Ishikawa (cell line): Measurements from ENCODE around the gene TSPAN5.

Source experiments
- CEBPB ChIP-seq: IDR thresholded peaks from 2 replicates; pipeline ENCODE4 v1.6.1; 2012
- EGR1 ChIP-seq: IDR thresholded peaks from 2 replicates; pipeline ENCODE4 v1.6.1; 2012
- EP300 ChIP-seq: IDR thresholded peaks from 2 replicates; pipeline ENCODE4 v1.6.1; 2012; ENCODE audit warnings: borderline replicate concordance
- FOXM1 ChIP-seq: IDR thresholded peaks from 2 replicates; pipeline ENCODE4 v1.6.1; 2012; ENCODE audit warnings: low read depth, borderline replicate concordance
- MAX ChIP-seq: IDR thresholded peaks from 2 replicates; pipeline ENCODE4 v1.6.1; 2012
- NFIC ChIP-seq: IDR thresholded peaks from 2 replicates; pipeline ENCODE4 v1.6.1; 2012
- RAD21 ChIP-seq: IDR thresholded peaks from 2 replicates; pipeline ENCODE4 v1.6.1; 2012; ENCODE audit warnings: low read depth
- REST ChIP-seq: IDR thresholded peaks from 2 replicates; pipeline ENCODE4 v1.6.1; 2012; ENCODE audit warnings: low read depth, mild to moderate bottlenecking
- TAF1 ChIP-seq: IDR thresholded peaks from 2 replicates; pipeline ENCODE4 v1.6.1; 2012; ENCODE audit warnings: low read depth, mild to moderate bottlenecking
- TCF12 ChIP-seq: IDR thresholded peaks from 2 replicates; pipeline ENCODE4 v1.6.1; 2012; ENCODE audit warnings: low read depth
- TEAD4 ChIP-seq: IDR thresholded peaks from 2 replicates; pipeline ENCODE4 v1.6.1; 2012
- YY1 ChIP-seq: IDR thresholded peaks from 2 replicates; pipeline ENCODE4 v1.6.1; 2012; ENCODE audit warnings: low read depth
- ZBTB7A ChIP-seq: IDR thresholded peaks from 2 replicates; pipeline ENCODE4 v1.6.1; 2012; ENCODE audit warnings: low read depth

GRCh38 chr4:98624144-98624543, 34.3 kb downstream of the TSPAN5 start:
- TF ChIP-seq RAD21 (no peak), YY1 (no peak), CEBPB (no peak), REST (no peak), NFIC (no peak), MAX (no peak), TCF12 (no peak), EGR1 (no peak), EP300 (no peak), TAF1 (no peak), TEAD4 (no peak), FOXM1 (no peak), ZBTB7A (no peak)
